Tibial artery (tissue), 4 donors: ENCODE measurements around the gene GGT7.

ENCODE experiments used
- DNase-seq, 2 donors: peaks; one replicate each; pipeline ENCODE4 v3.0.0-alpha.2; 2019
- H3K27ac ChIP-seq, 2 donors: fragments of 200-600 bp; sonication (generic) in 1 of 2; 1 replicate in 1 of 2; 2 replicates in 1 of 2; pipeline ENCODE4 v1.5.1; 2018 to 2019; ENCODE audit warnings: mild to moderate bottlenecking in 1 of 2
- H3K27me3 ChIP-seq, 2 donors: fragments of 200-600 bp; sonication (generic) in 1 of 2; one replicate each; pipeline versions ENCODE4 v1.5.1 to v1.6.0; 2016 to 2019
- H3K36me3 ChIP-seq, 3 donors: fragments of 200-600 bp; sonication (generic) in 2 of 3; one replicate each; pipeline ENCODE4 v1.5.1; 2016 to 2019; ENCODE audit warnings: mild to moderate bottlenecking in 2 of 3
- H3K4me1 ChIP-seq, 4 donors: fragments of 200-600 bp; sonication (generic) in 2 of 4; 1 replicate in 3 of 4; 2 replicates in 1 of 4; pipeline ENCODE4 v1.5.1; 2016 to 2019
- H3K4me3 ChIP-seq, 2 donors: fragments of 200-600 bp; sonication (generic) in 1 of 2; 1 replicate in 1 of 2; 2 replicates in 1 of 2; pipeline ENCODE4 v1.5.1; 2018 to 2019; ENCODE audit warnings: mild to moderate bottlenecking in 2 of 2
- H3K9me3 ChIP-seq, 3 donors: fragments of 200-600 bp; sonication (generic) in 1 of 3; one replicate each; pipeline ENCODE4 v1.5.1; 2016 to 2019
- CTCF ChIP-seq, 2 experiments: fragments of 200-600 bp in 1 of 2; fragments of 450-650 bp in 1 of 2; IDR thresholded peaks; one replicate each; pipeline ENCODE4 v1.5.1; 2017 to 2019; ENCODE audit warnings: antibody characterized with exemption in 2 of 2, mild to moderate bottlenecking in 1 of 2, moderate library complexity in 1 of 2
- intact Hi-C: fragments of 100-400 bp; cut with DNase I; formaldehyde crosslinking; loops from one replicate; pipeline ENCODE4 v1.15.0; 2023; ENCODE audit warnings: low total_unique reads

The GGT7 gene

GRCh38 chr20:34834459-34834893 is 38.2 kb downstream of the GGT7 start:
- DNase-seq, result no peak
- peak; percentile 36 to 49 for TF ChIP-seq CTCF (IDR thresholded peaks at IDR 0.05)
- H3K9me3 ChIP-seq, result no peaks in the 10 kb centered on the region
- H3K4me1 ChIP-seq, result no peaks in the 10 kb centered on the region
- no peaks in the 10 kb centered on the region for H3K27me3 ChIP-seq
- no peak overlapping the region for H3K27ac ChIP-seq
- H3K4me3 ChIP-seq, result no peak overlapping the region
- intact Hi-C loops, result no loop called here
- no peaks in the 10 kb centered on the region for H3K36me3 ChIP-seq

GRCh38 chr20:34831936-34832335 is 40.7 kb downstream of the GGT7 start:
- intact Hi-C loops, result no loop called here
- Histone ChIP-seq H3K9me3 (no peaks in the 10 kb centered on the region), H3K36me3 (no peaks in the 10 kb centered on the region), H3K4me3 (no peak overlapping the region), H3K27me3 (no peaks in the 10 kb centered on the region), H3K4me1 (no peaks in the 10 kb centered on the region), H3K27ac (no peak overlapping the region)
- no peak for TF ChIP-seq CTCF (IDR thresholded peaks at IDR 0.05)
- DNase-seq, result no peak

GRCh38 chr20:34829191-34829590 is 43.5 kb downstream of the GGT7 start:
- H3K4me1 ChIP-seq, result peaks cover 0 to 8% (median 6%) of the 10 kb centered on the region in 4 donors
- H3K27me3 ChIP-seq, result no peaks in the 10 kb centered on the region
- H3K4me3 ChIP-seq, result no peak overlapping the region
- no peak for DNase-seq
- no peaks in the 10 kb centered on the region for H3K9me3 ChIP-seq
- TF ChIP-seq CTCF (IDR thresholded peaks at IDR 0.05), result no peak
- intact Hi-C loops, result loop anchor here (10.0 kb wide), 1 partner anchor 446 kb away; the partner anchor contains the start of gene MMP24OS
- no peaks in the 10 kb centered on the region for H3K36me3 ChIP-seq
- no peak overlapping the region for H3K27ac ChIP-seq

- Histone ChIP-seq H3K9me3 (no peaks in the 10 kb centered on the region), H3K4me3 (peak within 1 kb of the TSS; percentile 85 to 91), H3K36me3 (no peaks in the 10 kb centered on the region), H3K27ac (peak within 1 kb of the TSS; percentile 85 to 91), H3K27me3 (no peaks in the 10 kb centered on the region), H3K4me1 (peaks cover 0 to 37% (median 14%) of the 10 kb centered on the region in 4 donors)
- intact Hi-C loops, result loop anchor here (10.0 kb wide), 1 partner anchor 449 kb away; the partner anchor contains the start of gene MMP24OS
- TF ChIP-seq CTCF (IDR thresholded peaks at IDR 0.05), result no peak
- peak; percentile 84 to 93 for DNase-seq
Observed at GRCh38 chr20:34825530-34826362, 46.9 kb downstream of the GGT7 start, which contains the start of gene NCOA6. NCOA6 (minus strand) TSS chr20:34825651; CDS start chr20:34782355, 43,296 bp downstream.

- H3K27me3 ChIP-seq, result no peaks in the 10 kb centered on the region
- peak; percentile 43 to 79 for DNase-seq
- peak overlapping the region; percentile 85 to 91 for H3K4me3 ChIP-seq
- peaks cover 0 to 45% (median 14%) of the 10 kb centered on the region in 4 donors for H3K4me1 ChIP-seq
- intact Hi-C loops, result loop anchor here (10.0 kb wide), 1 partner anchor 450 kb away; the partner anchor contains the start of gene MMP24OS
- TF ChIP-seq CTCF (IDR thresholded peaks at IDR 0.05), result no peak
- no peaks in the 10 kb centered on the region for H3K9me3 ChIP-seq
- H3K36me3 ChIP-seq, result no peaks in the 10 kb centered on the region
- peak overlapping the region; percentile 85 to 91 for H3K27ac ChIP-seq
Observed at GRCh38 chr20:34824806-34825529, 47.7 kb downstream of the GGT7 start.
